ENCODE measurements around the gene TEX22. TPM values are rescaled to one million over a fixed set of nuclear protein-coding genes. Genes with fewer than 3 reads are reported as not detected.

TEX22 gene
- total RNA-seq, 1 experiment from 2014 or later, result 2.6 TPM

- no peak for DNase-seq
- Histone ChIP-seq H4K20me1 (ENCODE audit: insufficient read depth) (peaks cover 23% of the 10 kb centered on the region), H3K79me2 (ENCODE audit: low read depth) (no peaks in the 10 kb centered on the region), H3K4me3 (no peak overlapping the region), H3K27me3 (ENCODE audit: insufficient read depth, low read depth) (no peaks in the 10 kb centered on the region), H3K9me3 (ENCODE audit: insufficient read depth, low read depth) (no peaks in the 10 kb centered on the region), H3K9me2 (ENCODE audit: insufficient read depth) (no peaks in the 10 kb centered on the region), H2AFZ (no peak overlapping the region), H3K4me1 (replicated peaks; ENCODE audit: insufficient read depth) (no peaks in the 10 kb centered on the region), H3K4me2 (no peak overlapping the region), H3K36me3 (ENCODE audit: low read depth) (no peaks in the 10 kb centered on the region), H3K27ac (no peak overlapping the region), H3F3A (ENCODE audit: insufficient read depth, low read depth) (no peaks in the 10 kb centered on the region)
- POLR2A ChIA-PET (ENCODE audit: unreplicated experiment), result no interaction called here
- BruUV-seq (replicated peaks), result no TSS peak
- intact Hi-C loops (cut with micrococcal nuclease; ENCODE audit: unreplicated experiment), result no loop called here
- TF ChIP-seq CTCF (conservative IDR thresholded peaks at IDR 0.05) (no peak), EZH2 (IDR thresholded peaks at IDR 0.05; ENCODE audit: low read depth) (no peak)
- CTCF ChIA-PET, result no interaction called here
These were observed 46.5 kb downstream of the TEX22 start for GRCh38 chr14:105444859-105445258.

- Histone ChIP-seq H3K27me3 (ENCODE audit: insufficient read depth, low read depth) (no peaks in the 10 kb centered on the region), H4K20me1 (ENCODE audit: insufficient read depth) (peaks cover 23% of the 10 kb centered on the region), H2AFZ (no peak overlapping the region), H3K4me2 (no peak overlapping the region), H3F3A (ENCODE audit: insufficient read depth, low read depth) (no peaks in the 10 kb centered on the region), H3K4me3 (no peak overlapping the region), H3K4me1 (replicated peaks; ENCODE audit: insufficient read depth) (no peaks in the 10 kb centered on the region), H3K27ac (no peak overlapping the region), H3K9me2 (ENCODE audit: insufficient read depth) (no peaks in the 10 kb centered on the region), H3K79me2 (ENCODE audit: low read depth) (no peaks in the 10 kb centered on the region), H3K9me3 (ENCODE audit: insufficient read depth, low read depth) (no peaks in the 10 kb centered on the region), H3K36me3 (ENCODE audit: low read depth) (no peaks in the 10 kb centered on the region)
- POLR2A ChIA-PET (ENCODE audit: unreplicated experiment), result no interaction called here
- no TSS peak for BruUV-seq (replicated peaks)
- CTCF ChIA-PET, result no interaction called here
- intact Hi-C loops (cut with micrococcal nuclease; ENCODE audit: unreplicated experiment), result no loop called here
- no peak for TF ChIP-seq EZH2 (IDR thresholded peaks at IDR 0.05; ENCODE audit: low read depth)
- no peak for TF ChIP-seq CTCF (conservative IDR thresholded peaks at IDR 0.05)
- no peak for DNase-seq
These were observed 47.0 kb downstream of the TEX22 start for GRCh38 chr14:105445290-105445689.

- no peaks in the 10 kb centered on the region for H3K79me2 ChIP-seq (ENCODE audit: low read depth)
- H3K9me2 ChIP-seq (ENCODE audit: insufficient read depth), result no peaks in the 10 kb centered on the region
- CTCF ChIA-PET, result no interaction called here
- H3K27me3 ChIP-seq (ENCODE audit: insufficient read depth, low read depth), result no peaks in the 10 kb centered on the region
- DNase-seq, result no peak
- intact Hi-C loops (cut with micrococcal nuclease; ENCODE audit: unreplicated experiment), result no loop called here
- H3K27ac ChIP-seq, result no peak overlapping the region
- no peak overlapping the region for H2AFZ ChIP-seq
- H3K4me3 ChIP-seq, result no peak overlapping the region
- no peak overlapping the region for H3K4me2 ChIP-seq
- no peaks in the 10 kb centered on the region for H3F3A ChIP-seq (ENCODE audit: insufficient read depth, low read depth)
- H3K36me3 ChIP-seq (ENCODE audit: low read depth), result no peaks in the 10 kb centered on the region
- TF ChIP-seq CTCF (conservative IDR thresholded peaks at IDR 0.05) (no peak), EZH2 (IDR thresholded peaks at IDR 0.05; ENCODE audit: low read depth) (no peak)
- H3K4me1 ChIP-seq (replicated peaks; ENCODE audit: insufficient read depth), result no peaks in the 10 kb centered on the region
- POLR2A ChIA-PET (ENCODE audit: unreplicated experiment), result no interaction called here
- no peaks in the 10 kb centered on the region for H3K9me3 ChIP-seq (ENCODE audit: insufficient read depth, low read depth)
- H4K20me1 ChIP-seq (ENCODE audit: insufficient read depth), result peaks cover 23% of the 10 kb centered on the region
- no TSS peak for BruUV-seq (replicated peaks)
These were observed 47.8 kb downstream of the TEX22 start for GRCh38 chr14:105445901-105446845.

Data from PC-9 (cell line).